WERI-Rb-1 (cell line): ENCODE measurements around the gene SMIM14.

ENCODE experiments used
- DNase-seq: peaks from one replicate; pipeline ENCODE4 v3.0.0-alpha.2; 2020
- H3K27ac ChIP-seq: fragments of 250-450 bp; sonication (Bioruptor Pico); 2 replicates; pipeline ENCODE4 v1.5.1; 2020; ENCODE audit warnings: mild to moderate bottlenecking, moderate library complexity
- H3K27me3 ChIP-seq: fragments of 250-450 bp; sonication (Bioruptor Pico); 2 replicates; pipeline ENCODE4 v1.5.1; 2021; ENCODE audit warnings: mild to moderate bottlenecking, low read depth, moderate library complexity; ENCODE audit not compliant: insufficient read depth, severe bottlenecking
- H3K36me3 ChIP-seq: fragments of 250-450 bp; sonication (Bioruptor Pico); 2 replicates; pipeline ENCODE4 v1.5.1; 2020; ENCODE audit warnings: mild to moderate bottlenecking, moderate library complexity
- H3K4me3 ChIP-seq: 2 replicates; pipeline ENCODE4 v1.5.1; 2011; ENCODE audit warnings: low read depth, mild to moderate bottlenecking, control low read depth, low read length
- H3K9me3 ChIP-seq: fragments of 250-450 bp; sonication (Bioruptor Pico); 2 replicates; pipeline ENCODE4 v1.5.1; 2021; ENCODE audit warnings: mild to moderate bottlenecking, moderate library complexity; ENCODE audit not compliant: severe bottlenecking
- TF ChIP-seq, protein P1 (sequence below): IDR thresholded peaks from 2 replicates; pipeline ENCODE4 v1.5.1; 2011; ENCODE audit warnings: low read depth, mild to moderate bottlenecking, control low read depth, inconsistent platforms, low read length

Gene SMIM14

GRCh38 chr4:39668887-39669286 is 30.2 kb upstream of the SMIM14 start:
- H3K27me3 ChIP-seq, result no peaks in the 10 kb centered on the region
- TF ChIP-seq, protein P1, sequence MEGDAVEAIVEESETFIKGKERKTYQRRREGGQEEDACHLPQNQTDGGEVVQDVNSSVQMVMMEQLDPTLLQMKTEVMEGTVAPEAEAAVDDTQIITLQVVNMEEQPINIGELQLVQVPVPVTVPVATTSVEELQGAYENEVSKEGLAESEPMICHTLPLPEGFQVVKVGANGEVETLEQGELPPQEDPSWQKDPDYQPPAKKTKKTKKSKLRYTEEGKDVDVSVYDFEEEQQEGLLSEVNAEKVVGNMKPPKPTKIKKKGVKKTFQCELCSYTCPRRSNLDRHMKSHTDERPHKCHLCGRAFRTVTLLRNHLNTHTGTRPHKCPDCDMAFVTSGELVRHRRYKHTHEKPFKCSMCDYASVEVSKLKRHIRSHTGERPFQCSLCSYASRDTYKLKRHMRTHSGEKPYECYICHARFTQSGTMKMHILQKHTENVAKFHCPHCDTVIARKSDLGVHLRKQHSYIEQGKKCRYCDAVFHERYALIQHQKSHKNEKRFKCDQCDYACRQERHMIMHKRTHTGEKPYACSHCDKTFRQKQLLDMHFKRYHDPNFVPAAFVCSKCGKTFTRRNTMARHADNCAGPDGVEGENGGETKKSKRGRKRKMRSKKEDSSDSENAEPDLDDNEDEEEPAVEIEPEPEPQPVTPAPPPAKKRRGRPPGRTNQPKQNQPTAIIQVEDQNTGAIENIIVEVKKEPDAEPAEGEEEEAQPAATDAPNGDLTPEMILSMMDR, result no peak
- no peak overlapping the region for H3K27ac ChIP-seq
- no peak overlapping the region for H3K4me3 ChIP-seq
- DNase-seq, result no peak
- H3K9me3 ChIP-seq, result peaks cover 3% of the 10 kb centered on the region
- no peaks in the 10 kb centered on the region for H3K36me3 ChIP-seq

GRCh38 chr4:39667706-39668105 is 29.0 kb upstream of the SMIM14 start:
- TF ChIP-seq, protein P1, result no peak
- no peaks in the 10 kb centered on the region for H3K27me3 ChIP-seq
- H3K4me3 ChIP-seq, result no peak overlapping the region
- H3K36me3 ChIP-seq, result no peaks in the 10 kb centered on the region
- H3K27ac ChIP-seq, result no peak overlapping the region
- H3K9me3 ChIP-seq, result peaks cover 3% of the 10 kb centered on the region
- DNase-seq, result no peak

DNA sequence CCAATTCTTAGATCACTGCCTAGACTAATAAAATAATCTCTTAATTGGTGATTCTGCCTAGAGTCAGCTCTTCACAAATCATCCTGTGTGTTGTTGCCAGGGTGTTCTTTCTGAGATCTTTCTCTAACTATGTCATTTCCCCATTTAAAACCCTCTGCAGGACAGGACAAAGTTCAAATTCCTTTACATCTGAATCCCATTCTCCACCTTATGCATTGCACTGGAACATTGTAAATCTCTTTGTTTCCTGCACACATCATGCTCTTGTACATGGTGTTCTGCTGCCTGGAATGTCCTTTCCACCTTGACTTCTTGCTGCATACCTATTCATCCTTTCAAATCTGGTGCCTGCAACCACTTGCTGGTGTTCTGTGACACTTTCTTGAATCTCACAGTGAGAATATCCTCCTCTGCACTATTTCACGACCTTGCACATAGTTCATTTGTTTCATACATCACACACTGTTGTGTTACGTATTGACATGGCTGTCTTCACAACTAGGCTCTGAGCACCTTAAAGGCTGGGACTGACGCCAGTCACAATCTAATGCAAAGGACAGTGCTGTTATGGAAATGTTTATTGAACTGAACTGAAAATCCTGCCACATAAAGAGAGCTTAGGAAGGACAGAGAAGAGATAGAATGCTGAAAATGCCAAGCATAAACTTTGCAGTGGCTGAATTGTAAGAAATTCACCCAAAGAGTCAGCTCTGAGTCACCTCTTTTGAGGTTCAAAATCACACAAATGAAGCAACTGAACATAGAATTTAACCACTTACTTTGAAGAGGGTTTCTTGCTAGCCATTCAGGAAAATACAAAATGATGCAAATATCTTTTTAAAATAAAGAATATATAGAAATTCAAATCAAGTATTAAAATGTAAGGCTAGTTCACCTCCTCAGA is 26.4 kb upstream of the SMIM14 start:
- no peaks in the 10 kb centered on the region for H3K36me3 ChIP-seq
- no peak overlapping the region for H3K4me3 ChIP-seq
- no peaks in the 10 kb centered on the region for H3K9me3 ChIP-seq
- TF ChIP-seq, protein P1, result no peak
- H3K27ac ChIP-seq, result no peak overlapping the region
- no peaks in the 10 kb centered on the region for H3K27me3 ChIP-seq
- no peak for DNase-seq

- no peak overlapping the region for H3K27ac ChIP-seq
- H3K4me3 ChIP-seq, result no peak overlapping the region
- TF ChIP-seq, protein P1, result no peak
- DNase-seq, result no peak
- no peaks in the 10 kb centered on the region for H3K36me3 ChIP-seq
- H3K27me3 ChIP-seq, result no peaks in the 10 kb centered on the region
- H3K9me3 ChIP-seq, result no peaks in the 10 kb centered on the region
Observed at GRCh38 chr4:39662683-39663082, 24.0 kb upstream of the SMIM14 start.

- no peak for DNase-seq
- TF ChIP-seq, protein P1, result no peak
- H3K36me3 ChIP-seq, result no peaks in the 10 kb centered on the region
- H3K4me3 ChIP-seq, result no peak overlapping the region
- no peaks in the 10 kb centered on the region for H3K9me3 ChIP-seq
- no peaks in the 10 kb centered on the region for H3K27me3 ChIP-seq
- H3K27ac ChIP-seq, result no peak overlapping the region
Observed at GRCh38 chr4:39660757-39661156, 22.1 kb upstream of the SMIM14 start.
